Dendritic cell treated with granulocyte-macrophage colony-stimulating factor and Interleukin-4, amounts not matched to agents 40 ng/mL and 50 ng/mL, for 4 days (primary cell): ENCODE data around the gene TYW5.
"Not testable (repeated sequence)": the region's sequence is repeated elsewhere in the genome, so short reads cannot be mapped to it uniquely, and the experiment has no call there.

Experiments
- H3K27ac Mint-ChIP-seq: one replicate; pipeline ENCODE4 v1.8.0; 2022; ENCODE audit warnings: mild to moderate bottlenecking, mixed read lengths
- H3K27me3 Mint-ChIP-seq: one replicate; pipeline ENCODE4 v1.8.0; 2022; ENCODE audit warnings: mild to moderate bottlenecking, mixed read lengths
- H3K36me3 Mint-ChIP-seq: one replicate; pipeline ENCODE4 v1.8.0; 2022; ENCODE audit warnings: low read depth, mixed read lengths
- H3K4me1 Mint-ChIP-seq: one replicate; pipeline ENCODE4 v1.8.0; 2022; ENCODE audit warnings: low read depth, mixed read lengths
- H3K4me3 Mint-ChIP-seq: one replicate; pipeline ENCODE4 v1.8.0; 2022; ENCODE audit warnings: mild to moderate bottlenecking, moderate library complexity, mixed read lengths
- H3K9me3 Mint-ChIP-seq: one replicate; pipeline ENCODE4 v1.8.0; 2022; ENCODE audit warnings: mixed read lengths
- intact Hi-C: fragments of 100-400 bp; cut with micrococcal nuclease; formaldehyde crosslinking; loops from one replicate; pipeline ENCODE4 v1.15.0; 2022

The TYW5 gene

GRCh38 chr2:199923924-199924323 lies 31.4 kb downstream of the TYW5 start:
- intact Hi-C loops = no loop called here
- Mint-ChIP-seq H3K4me1 (peaks cover 19% of the 10 kb centered on the region), H3K27me3 (no peaks in the 10 kb centered on the region), H3K36me3 (peaks cover 18% of the 10 kb centered on the region), H3K27ac (no peak overlapping the region), H3K9me3 (no peaks in the 10 kb centered on the region), H3K4me3 (no peak overlapping the region)

GRCh38 chr2:199922856-199923255 lies 32.4 kb downstream of the TYW5 start:
- Mint-ChIP-seq H3K4me3 (no peak overlapping the region), H3K4me1 (peaks cover 19% of the 10 kb centered on the region), H3K36me3 (peaks cover 27% of the 10 kb centered on the region), H3K27me3 (no peaks in the 10 kb centered on the region), H3K27ac (no peak overlapping the region), H3K9me3 (no peaks in the 10 kb centered on the region)
- intact Hi-C loops = no loop called here

DNA sequence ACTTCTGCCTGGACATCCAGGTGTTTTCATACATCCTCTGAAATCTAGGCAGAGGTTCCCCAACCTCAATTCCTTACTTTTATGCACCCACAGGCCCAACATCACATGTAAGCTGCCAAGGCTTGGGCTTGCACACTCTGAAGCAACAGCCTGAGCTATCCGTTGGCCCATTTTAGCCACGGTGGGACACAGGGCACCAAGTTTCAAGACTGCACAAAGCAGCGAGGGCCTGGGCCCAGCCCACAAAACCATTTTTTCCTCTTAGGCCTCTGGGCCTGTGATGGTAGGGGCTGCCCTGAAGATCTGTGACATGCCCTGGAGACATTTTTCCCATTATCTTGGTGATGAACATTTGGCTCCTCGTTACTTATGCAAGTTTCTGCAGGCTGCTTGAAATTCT lies 38.3 kb downstream of the TYW5 start:
- no peak overlapping the region for H3K27ac Mint-ChIP-seq

GRCh38 chr2:199914372-199914958 lies 40.8 kb downstream of the TYW5 start:
- H3K9me3 Mint-ChIP-seq = no peaks in the 10 kb centered on the region
- H3K27me3 Mint-ChIP-seq = no peaks in the 10 kb centered on the region
- no peak overlapping the region for H3K27ac Mint-ChIP-seq
- no peak overlapping the region for H3K4me3 Mint-ChIP-seq
- intact Hi-C loops = loop anchor here (5.0 kb wide), 1 partner anchor 457 kb away; the partner anchor contains the start of gene SATB2
- H3K36me3 Mint-ChIP-seq = peaks cover 51% of the 10 kb centered on the region
- peaks cover 20% of the 10 kb centered on the region for H3K4me1 Mint-ChIP-seq

More for the DNA sequence above, 38.3 kb downstream of the TYW5 start:
- H3K36me3 Mint-ChIP-seq = peaks cover 42% of the 10 kb centered on the region
- intact Hi-C loops = no loop called here
- peaks cover 17% of the 10 kb centered on the region for H3K4me1 Mint-ChIP-seq
- H3K9me3 Mint-ChIP-seq = no peaks in the 10 kb centered on the region
- H3K4me3 Mint-ChIP-seq = no peak overlapping the region
- H3K27me3 Mint-ChIP-seq = no peaks in the 10 kb centered on the region

- intact Hi-C loops = loop anchor here (5.0 kb wide), 1 partner anchor 455 kb away; the partner anchor contains the start of gene SATB2
- H3K27ac Mint-ChIP-seq, H3K9me3 Mint-ChIP-seq, H3K27me3 Mint-ChIP-seq: not testable (repeated sequence)
- Mint-ChIP-seq H3K4me3 (peak overlapping the region; percentile 26), H3K4me1 (peaks cover 20% of the 10 kb centered on the region), H3K36me3 (peaks cover 36% of the 10 kb centered on the region)
Observed at GRCh38 chr2:199912553-199913114, 42.7 kb downstream of the TYW5 start.

DNA sequence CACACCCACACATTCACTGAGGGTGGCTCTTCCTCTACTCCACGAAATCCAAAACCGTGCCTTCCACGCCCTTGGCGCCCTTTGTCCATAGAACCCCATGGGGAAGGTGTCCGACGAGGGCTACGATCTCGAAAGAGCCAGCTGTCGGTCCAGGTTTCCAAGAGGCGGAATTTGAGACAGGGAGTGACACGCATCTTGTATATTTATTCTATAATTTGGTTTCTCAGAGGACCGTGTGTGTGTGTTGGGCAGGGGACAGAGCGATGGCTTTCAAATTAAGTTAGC lies 43.5 kb downstream of the TYW5 start:
- Mint-ChIP-seq H3K36me3 (peaks cover 28% of the 10 kb centered on the region), H3K9me3 (no peaks in the 10 kb centered on the region), H3K4me3 (peak overlapping the region; percentile 90), H3K27ac (peak overlapping the region; percentile 91), H3K4me1 (peaks cover 20% of the 10 kb centered on the region), H3K27me3 (no peaks in the 10 kb centered on the region)
- intact Hi-C loops = loop anchor here (2.0 to 5.0 kb wide), 3 partner anchors 43 to 455 kb away; partner anchors contain the start of genes FTCDNL1, MAIP1, SATB2 and TYW5

DNA sequence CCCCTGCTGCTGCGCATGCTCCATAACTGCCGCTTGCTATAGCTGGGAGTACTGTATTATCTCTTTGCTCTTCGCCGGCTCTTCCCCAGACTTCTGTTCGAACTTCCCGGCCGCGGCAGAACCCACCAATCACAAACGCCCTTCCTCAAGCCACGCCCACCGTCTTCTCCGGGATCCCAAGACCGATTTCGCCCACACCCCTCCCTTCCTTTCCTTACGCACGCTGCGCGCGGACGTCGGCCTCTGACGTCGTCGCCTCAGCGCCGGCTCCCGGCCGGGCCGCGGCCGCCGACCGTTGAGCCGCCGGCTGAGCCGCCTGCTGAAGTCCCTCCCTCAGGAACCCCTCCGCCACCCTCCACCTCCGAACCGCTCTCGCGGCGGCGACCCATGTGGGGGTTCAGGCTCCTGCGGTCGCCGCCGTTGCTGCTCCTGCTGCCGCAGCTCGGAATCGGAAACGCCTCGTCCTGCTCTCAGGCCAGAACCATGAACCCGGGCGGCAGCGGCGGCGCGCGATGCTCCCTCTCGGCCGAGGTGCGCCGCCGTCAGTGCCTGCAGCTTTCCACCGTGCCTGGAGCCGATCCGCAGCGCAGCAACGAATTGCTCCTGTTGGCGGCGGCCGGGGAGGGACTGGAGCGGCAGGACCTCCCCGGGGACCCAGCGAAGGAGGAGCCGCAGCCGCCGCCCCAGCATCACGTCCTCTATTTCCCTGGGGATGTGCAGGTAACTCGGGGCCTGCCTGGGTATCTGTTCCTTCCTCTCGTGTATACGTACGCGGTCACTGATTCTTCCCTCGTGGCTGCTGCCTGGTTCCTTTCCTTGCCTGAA lies 44.0 kb downstream of the TYW5 start, which contains the start of gene C2orf69:
Gene C2orf69, plus strand, starts transcription at position 242 of the 825 bp plus-strand sequence. Its CDS starts 146 bp downstream, at position 388.
- Mint-ChIP-seq H3K4me1 (peaks cover 20% of the 10 kb centered on the region), H3K36me3 (peaks cover 22% of the 10 kb centered on the region), H3K27ac (peak within 1 kb of the TSS; percentile 91), H3K27me3 (no peaks in the 10 kb centered on the region), H3K4me3 (peak within 1 kb of the TSS; percentile 90), H3K9me3 (no peaks in the 10 kb centered on the region)
- intact Hi-C loops = loop anchor here (2.0 to 5.0 kb wide), 3 partner anchors 44 to 454 kb away; partner anchors contain the start of genes FTCDNL1, MAIP1, SATB2 and TYW5

DNA sequence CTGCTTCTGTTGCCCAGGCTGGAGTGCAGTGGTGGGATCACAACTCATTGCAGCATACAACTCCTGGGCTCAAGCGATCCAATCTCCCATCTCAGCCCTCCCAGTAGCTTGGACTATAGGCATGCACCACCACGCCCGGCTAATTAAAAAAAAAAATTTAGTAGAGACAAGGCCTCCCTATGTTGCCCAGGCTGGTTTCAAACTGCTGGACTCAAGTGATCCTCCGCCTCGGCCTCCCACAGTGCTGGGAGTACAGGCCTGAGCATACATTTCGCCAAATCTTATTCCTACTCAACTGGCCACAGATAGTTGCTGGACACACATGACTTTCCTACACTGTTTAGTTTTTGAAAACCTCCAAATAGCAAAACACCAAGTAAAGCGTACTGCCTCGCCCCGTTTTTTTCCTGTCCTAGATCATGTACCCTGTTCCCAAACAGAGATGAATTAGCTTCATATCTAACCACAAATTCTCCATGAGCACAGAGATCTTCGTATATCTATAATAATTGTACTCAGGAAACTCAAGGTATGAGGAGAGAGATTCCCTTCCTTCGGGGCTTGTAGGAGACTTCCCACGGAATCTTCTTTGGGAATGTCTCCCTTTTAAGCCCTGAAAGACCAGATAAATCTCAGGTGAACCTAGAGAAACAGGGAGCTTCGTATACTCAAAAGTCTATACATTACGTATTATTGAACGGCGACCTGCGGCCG lies 44.8 kb downstream of the TYW5 start:
- peaks cover 20% of the 10 kb centered on the region for H3K4me1 Mint-ChIP-seq
- H3K27me3 Mint-ChIP-seq = no peaks in the 10 kb centered on the region
- no peaks in the 10 kb centered on the region for H3K9me3 Mint-ChIP-seq
- intact Hi-C loops = loop anchor here (2.0 to 5.0 kb wide), 3 partner anchors 44 to 453 kb away; partner anchors contain the start of genes FTCDNL1, MAIP1, SATB2 and TYW5
- peak overlapping the region; percentile 91 for H3K27ac Mint-ChIP-seq
- H3K36me3 Mint-ChIP-seq = peaks cover 17% of the 10 kb centered on the region
- peak overlapping the region; percentile 90 for H3K4me3 Mint-ChIP-seq

DNA sequence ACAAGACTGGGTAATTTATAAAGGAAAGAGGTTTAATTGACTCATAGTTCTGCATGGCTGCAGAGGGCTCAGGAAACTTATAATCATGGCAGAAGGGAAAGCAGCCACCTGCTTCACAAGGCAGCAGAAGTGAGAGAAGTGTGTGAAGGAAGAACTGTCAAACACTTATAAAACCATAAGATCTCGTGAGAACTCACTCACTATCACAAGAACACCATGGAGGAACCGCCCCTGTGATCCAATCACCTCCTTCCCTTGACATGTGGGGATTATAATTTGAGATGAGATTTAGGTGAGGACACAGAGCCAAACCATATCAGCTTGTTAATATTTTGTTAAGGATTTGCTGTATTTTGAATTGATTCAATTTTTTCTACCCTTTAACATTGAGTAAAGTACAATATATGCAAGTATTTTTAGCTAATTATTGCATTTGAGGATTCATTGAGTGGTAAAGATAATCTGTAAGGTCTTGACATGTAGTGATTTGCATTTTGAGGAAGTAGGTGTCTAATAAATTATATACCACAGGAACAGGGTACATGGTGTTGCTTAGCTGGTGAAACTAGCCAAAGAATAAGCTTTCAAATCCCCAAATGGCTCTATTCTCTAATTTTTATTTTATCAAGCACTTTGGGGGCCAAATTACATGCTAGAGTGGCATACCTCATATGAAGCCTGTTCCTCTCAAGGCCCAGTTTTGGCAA lies 48.1 kb downstream of the TYW5 start:
- no peak overlapping the region for H3K4me3 Mint-ChIP-seq
- intact Hi-C loops = no loop called here
- peaks cover 11% of the 10 kb centered on the region for H3K36me3 Mint-ChIP-seq
- no peaks in the 10 kb centered on the region for H3K27me3 Mint-ChIP-seq
- H3K9me3 Mint-ChIP-seq = no peaks in the 10 kb centered on the region
- peaks cover 12% of the 10 kb centered on the region for H3K4me1 Mint-ChIP-seq
- no peak overlapping the region for H3K27ac Mint-ChIP-seq

DNA sequence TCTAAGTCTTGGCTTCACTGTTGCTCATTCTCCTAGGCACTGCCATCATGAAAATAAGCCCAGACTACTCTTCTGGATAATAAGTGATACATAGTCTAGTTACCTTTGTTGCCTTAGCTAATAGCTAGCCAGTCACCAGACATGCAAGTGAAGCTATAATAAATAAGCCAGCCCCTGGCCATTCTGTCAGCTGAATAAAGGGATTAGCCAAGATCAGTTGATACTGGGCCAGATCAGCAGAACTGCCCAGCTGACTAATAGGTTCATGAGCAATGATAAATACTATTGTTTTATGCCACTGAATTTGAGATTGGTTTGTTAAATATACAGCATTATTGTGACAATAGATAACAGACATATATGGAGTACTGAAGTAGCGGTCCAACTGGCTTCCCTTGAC lies 52.2 kb downstream of the TYW5 start:
- Mint-ChIP-seq H3K36me3 (no peaks in the 10 kb centered on the region), H3K27ac (no peak overlapping the region), H3K9me3 (no peaks in the 10 kb centered on the region), H3K4me1 (peaks cover 6% of the 10 kb centered on the region), H3K4me3 (no peak overlapping the region), H3K27me3 (no peaks in the 10 kb centered on the region)
- intact Hi-C loops = no loop called here

GRCh38 chr2:199902486-199903110 lies 52.7 kb downstream of the TYW5 start:
- no peaks in the 10 kb centered on the region for H3K36me3 Mint-ChIP-seq
- no peak overlapping the region for H3K4me3 Mint-ChIP-seq
- H3K27ac Mint-ChIP-seq = no peak overlapping the region
- H3K9me3 Mint-ChIP-seq = no peaks in the 10 kb centered on the region
- H3K4me1 Mint-ChIP-seq = peaks cover 6% of the 10 kb centered on the region
- H3K27me3 Mint-ChIP-seq = no peaks in the 10 kb centered on the region
- intact Hi-C loops = no loop called here

DNA sequence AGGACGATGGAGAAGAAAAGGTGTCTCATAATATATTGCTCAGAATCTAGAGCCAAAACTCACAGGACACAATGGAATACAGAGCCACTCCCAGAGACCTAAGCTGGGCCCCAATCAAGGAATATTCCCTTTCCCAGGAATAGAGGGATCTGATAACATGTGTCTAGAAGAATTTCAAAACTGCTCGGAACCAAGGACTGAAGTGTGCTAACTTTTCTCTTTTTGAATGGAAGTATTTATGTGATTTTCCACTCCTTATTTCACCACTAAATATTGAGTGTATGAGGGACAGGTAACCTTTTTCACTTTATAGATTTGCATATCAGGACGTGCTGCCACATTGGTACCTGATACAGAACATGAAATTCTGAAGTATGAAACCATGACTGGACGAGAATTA lies 53.3 kb downstream of the TYW5 start:
- intact Hi-C loops = no loop called here
- Mint-ChIP-seq H3K36me3 (no peaks in the 10 kb centered on the region), H3K4me1 (peaks cover 6% of the 10 kb centered on the region), H3K9me3 (no peaks in the 10 kb centered on the region), H3K4me3 (no peak overlapping the region), H3K27me3 (no peaks in the 10 kb centered on the region), H3K27ac (no peak overlapping the region)

DNA sequence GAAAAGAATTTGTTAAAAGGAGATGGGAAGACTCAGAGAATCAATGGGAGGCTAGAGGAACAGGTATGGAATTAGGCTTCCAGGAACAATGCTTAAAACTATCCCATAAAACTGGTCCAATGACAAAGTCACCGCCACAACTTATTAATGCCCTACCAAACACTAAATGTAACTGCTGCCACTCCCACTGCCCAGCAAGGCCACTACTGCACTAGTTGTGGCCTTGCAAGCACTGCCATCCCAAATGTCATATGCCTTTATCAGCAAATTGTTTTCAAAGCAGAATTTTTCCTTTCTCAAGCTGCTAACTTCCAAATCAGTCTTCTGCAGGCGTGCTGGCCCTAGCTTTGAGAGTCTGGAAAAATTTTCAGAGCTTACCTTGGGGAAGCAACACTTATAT lies 58.7 kb downstream of the TYW5 start:
- H3K9me3 Mint-ChIP-seq = no peaks in the 10 kb centered on the region
- intact Hi-C loops = no loop called here
- H3K27ac Mint-ChIP-seq = no peak overlapping the region
- H3K36me3 Mint-ChIP-seq = no peaks in the 10 kb centered on the region
- no peak overlapping the region for H3K4me3 Mint-ChIP-seq
- H3K4me1 Mint-ChIP-seq = no peaks in the 10 kb centered on the region
- H3K27me3 Mint-ChIP-seq = no peaks in the 10 kb centered on the region
